ENCODE results near the gene FILIP1. TPM values are rescaled to one million over a fixed set of nuclear protein-coding genes. Genes with fewer than 3 reads are reported as not detected.

Gene FILIP1
- total and polyA plus RNA-seq, 10 of the 15 experiments (the other 5 are each of a cell fraction or from before 2014, with no cell fraction given), result 0.23 to 2.0 (median 0.44) TPM

DNA sequence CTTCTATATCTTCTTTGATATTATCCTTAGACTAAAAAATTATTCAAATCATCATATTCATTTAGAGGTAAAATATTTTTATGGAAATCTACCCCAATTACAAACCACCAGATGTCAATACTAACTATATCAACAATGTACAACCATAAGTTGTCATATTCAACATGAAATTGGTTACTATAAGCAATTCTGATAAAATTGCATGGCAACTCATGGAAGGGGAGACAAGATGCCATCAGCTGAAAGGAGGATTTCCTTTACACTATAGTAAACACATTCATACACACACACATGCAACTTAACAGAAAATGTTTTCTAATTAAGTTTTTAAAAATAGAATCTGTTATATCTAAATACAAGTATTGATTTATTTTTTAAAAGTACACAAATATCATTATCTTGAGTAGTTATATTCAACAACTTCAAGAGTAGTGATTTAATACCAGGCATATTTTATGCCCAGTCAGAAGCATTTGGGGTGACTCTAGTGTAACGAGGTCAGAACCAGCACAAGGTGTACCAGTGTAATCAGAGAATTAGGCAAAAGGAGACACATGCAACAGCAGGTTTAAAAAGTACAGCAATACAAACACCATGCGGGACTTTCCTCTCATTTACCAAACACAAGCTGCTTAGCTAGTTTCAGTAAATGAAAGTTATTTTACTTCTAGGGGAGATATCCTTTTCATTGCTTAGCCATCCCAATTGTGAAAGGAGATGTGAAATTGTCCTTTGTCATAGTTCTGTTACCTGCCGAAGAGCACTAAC is 1.0 kb downstream of the FILIP1 start (continued):
- TF ChIP-seq MYB (IDR thresholded peaks at IDR 0.05; ENCODE audit: borderline replicate concordance, low read depth, low read length), result no peak
- TF ChIP-seq RELA (IDR thresholded peaks at IDR 0.05; ENCODE audit: borderline replicate concordance, partially characterized antibody), result peak; percentile 63
- TF ChIP-seq, protein P1, sequence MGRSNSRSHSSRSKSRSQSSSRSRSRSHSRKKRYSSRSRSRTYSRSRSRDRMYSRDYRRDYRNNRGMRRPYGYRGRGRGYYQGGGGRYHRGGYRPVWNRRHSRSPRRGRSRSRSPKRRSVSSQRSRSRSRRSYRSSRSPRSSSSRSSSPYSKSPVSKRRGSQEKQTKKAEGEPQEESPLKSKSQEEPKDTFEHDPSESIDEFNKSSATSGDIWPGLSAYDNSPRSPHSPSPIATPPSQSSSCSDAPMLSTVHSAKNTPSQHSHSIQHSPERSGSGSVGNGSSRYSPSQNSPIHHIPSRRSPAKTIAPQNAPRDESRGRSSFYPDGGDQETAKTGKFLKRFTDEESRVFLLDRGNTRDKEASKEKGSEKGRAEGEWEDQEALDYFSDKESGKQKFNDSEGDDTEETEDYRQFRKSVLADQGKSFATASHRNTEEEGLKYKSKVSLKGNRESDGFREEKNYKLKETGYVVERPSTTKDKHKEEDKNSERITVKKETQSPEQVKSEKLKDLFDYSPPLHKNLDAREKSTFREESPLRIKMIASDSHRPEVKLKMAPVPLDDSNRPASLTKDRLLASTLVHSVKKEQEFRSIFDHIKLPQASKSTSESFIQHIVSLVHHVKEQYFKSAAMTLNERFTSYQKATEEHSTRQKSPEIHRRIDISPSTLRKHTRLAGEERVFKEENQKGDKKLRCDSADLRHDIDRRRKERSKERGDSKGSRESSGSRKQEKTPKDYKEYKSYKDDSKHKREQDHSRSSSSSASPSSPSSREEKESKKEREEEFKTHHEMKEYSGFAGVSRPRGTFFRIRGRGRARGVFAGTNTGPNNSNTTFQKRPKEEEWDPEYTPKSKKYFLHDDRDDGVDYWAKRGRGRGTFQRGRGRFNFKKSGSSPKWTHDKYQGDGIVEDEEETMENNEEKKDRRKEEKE (IDR thresholded peaks at IDR 0.05), result no peak
- no peak for TF ChIP-seq TBL1XR1 (IDR thresholded peaks at IDR 0.05; ENCODE audit: low read depth, low read length)
- TF ChIP-seq, protein P2, sequence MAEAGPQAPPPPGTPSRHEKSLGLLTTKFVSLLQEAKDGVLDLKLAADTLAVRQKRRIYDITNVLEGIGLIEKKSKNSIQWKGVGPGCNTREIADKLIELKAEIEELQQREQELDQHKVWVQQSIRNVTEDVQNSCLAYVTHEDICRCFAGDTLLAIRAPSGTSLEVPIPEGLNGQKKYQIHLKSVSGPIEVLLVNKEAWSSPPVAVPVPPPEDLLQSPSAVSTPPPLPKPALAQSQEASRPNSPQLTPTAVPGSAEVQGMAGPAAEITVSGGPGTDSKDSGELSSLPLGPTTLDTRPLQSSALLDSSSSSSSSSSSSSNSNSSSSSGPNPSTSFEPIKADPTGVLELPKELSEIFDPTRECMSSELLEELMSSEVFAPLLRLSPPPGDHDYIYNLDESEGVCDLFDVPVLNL (IDR thresholded peaks at IDR 0.05; ENCODE audit: low read depth, low read length), result no peak

DNA sequence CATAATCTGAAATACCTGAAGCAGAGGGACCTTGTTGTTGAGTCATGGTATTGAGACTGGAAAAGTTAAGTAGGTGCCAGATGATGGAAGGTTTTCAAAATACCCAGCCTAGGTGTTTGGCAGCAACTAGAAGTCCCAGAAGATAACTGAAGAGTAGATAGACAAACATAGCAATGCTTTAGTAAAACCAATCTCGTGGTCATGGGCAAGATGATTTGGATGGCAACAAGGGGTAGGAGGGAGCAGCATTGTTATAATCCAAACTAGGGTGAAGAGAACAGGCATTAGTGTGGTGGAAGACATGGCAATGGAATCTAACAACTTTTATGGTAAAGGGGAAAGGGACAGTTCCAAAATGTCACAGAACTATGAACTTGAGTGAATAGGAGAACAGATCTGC is 2.3 kb downstream of the FILIP1 start:
- CTCF ChIA-PET, result interaction anchor here (0.7 kb wide), 1 partner anchor 266 kb away, joined by 3 read pairs; no protein-coding TSS in a partner anchor
- Histone ChIP-seq H3K27me3 (replicated peaks in 1 of 2; ENCODE audit: control insufficient read depth in 2 of 2, insufficient read depth in 2 of 2, low read length in 1 of 2) (no peaks in the 10 kb centered on the region), H3K9me3 (replicated peaks; ENCODE audit: control insufficient read depth, insufficient read depth, low read length) (no peaks in the 10 kb centered on the region; the same call in 2 of the 3 replicates), H3K36me3 (ENCODE audit: control insufficient read depth in 2 of 2, insufficient read depth in 2 of 2, low read length in 1 of 2) (no peaks in the 10 kb centered on the region), H3K4me3 (no peak overlapping the region), H2AFZ (ENCODE audit: control insufficient read depth, low read depth, low read length) (peak overlapping the region; percentile 48), H3K79me2 (ENCODE audit: control insufficient read depth, insufficient read depth, low read length) (no peaks in the 10 kb centered on the region), H3K4me1 (ENCODE audit: control insufficient read depth, insufficient read depth, low read length) (peaks cover 27% of the 10 kb centered on the region), H3K27ac (ENCODE audit: control insufficient read depth, insufficient read depth) (no peak overlapping the region), H4K20me1 (ENCODE audit: control insufficient read depth, insufficient read depth) (no peaks in the 10 kb centered on the region), H3K4me2 (ENCODE audit: control insufficient read depth, insufficient read depth) (no peak overlapping the region; the same call in none of the 2 replicates), H3K9ac (ENCODE audit: control insufficient read depth, insufficient read depth, low read length) (no peak overlapping the region)
- DNase-seq (ENCODE audit: low read depth, low spot score), result no peak
- SMC1A ChIA-PET (ENCODE audit: uncharacterized antibody, unreplicated experiment), result interaction anchor here (0.5 to 5.3 kb wide), 5 partner anchors 22 to 211 kb away, joined by 3 to 37 read pairs (median 4); no protein-coding TSS in a partner anchor
- POLR2A ChIA-PET, result no interaction called here
- RAD21 ChIA-PET (ENCODE audit: unreplicated experiment), result interaction anchor here (1.0 to 3.3 kb wide), 4 partner anchors 9 to 213 kb away, joined by 5 to 14 read pairs (median 10); no protein-coding TSS in a partner anchor
- intact Hi-C loops (cut with micrococcal nuclease; ENCODE audit: unreplicated experiment), result loop anchor here (5.0 to 10.0 kb wide), 3 partner anchors 116 to 264 kb away; partner anchors contain the start of gene TMEM30A
- ATAC-seq, result no peak; the same call in 2 of the 3 replicates
- BruUV-seq (replicated peaks), result no TSS peak
- 35% methylated on average over 1 of the region's 1 CpG for WGBS (ENCODE audit: insufficient coverage, insufficient replicate concordance, low lambda C conversion rate, missing lambda C conversion rate)
- in situ Hi-C loops (cut with MboI), result no loop called here
- no peak for FAIRE-seq
- TF ChIP-seq GATAD2B (conservative IDR thresholded peaks at IDR 0.05; ENCODE audit: low read depth), result no peak
- TF ChIP-seq TCF3 (IDR thresholded peaks at IDR 0.05; ENCODE audit: borderline replicate concordance, insufficient read depth, low read depth, low read length), result no peak
- TF ChIP-seq ZNF622 (IDR thresholded peaks at IDR 0.05), result no peak
- no peak for TF ChIP-seq SUPT20H (IDR thresholded peaks at IDR 0.05; ENCODE audit: borderline replicate concordance, control insufficient read depth, low read depth, low read length)
- TF ChIP-seq SMAD1 (IDR thresholded peaks at IDR 0.05; ENCODE audit: low read depth, partially characterized antibody), result no peak
- no peak for TF ChIP-seq CREM (IDR thresholded peaks at IDR 0.05; ENCODE audit: low read depth)
- no peak for TF ChIP-seq RUNX3 (IDR thresholded peaks at IDR 0.05; ENCODE audit: low read length)
- no peak for TF ChIP-seq SMARCA5 (IDR thresholded peaks at IDR 0.05)
- TF ChIP-seq PML (IDR thresholded peaks at IDR 0.05; ENCODE audit: low read length), result no peak
- TF ChIP-seq KLF5 (IDR thresholded peaks at IDR 0.05; ENCODE audit: partially characterized antibody), result no peak
- TF ChIP-seq TCF12 (IDR thresholded peaks at IDR 0.05; ENCODE audit: low read depth, low read length), result no peak
- TF ChIP-seq HDAC2 (IDR thresholded peaks at IDR 0.05), result no peak
- TF ChIP-seq JUNB (IDR thresholded peaks at IDR 0.05), result no peak
- no peak for TF ChIP-seq MTA2 (IDR thresholded peaks at IDR 0.05; ENCODE audit: low read depth)
- no peak for TF ChIP-seq ZNF24 (IDR thresholded peaks at IDR 0.05)
- TF ChIP-seq PAX8 (IDR thresholded peaks at IDR 0.05), result no peak
- no peak for TF ChIP-seq CREB1 (IDR thresholded peaks at IDR 0.05; ENCODE audit: low read depth)

All from GM12878 (cell line).